Cardiac fibroblast (primary cell): Measurements from ENCODE around the gene SLC39A10.
A peak's percentile ranks its signal among the peaks of the same experiment; 100 is the strongest.

Experiments used
- DNase-seq, 2 donors: peaks; one replicate each; pipeline versions ENCODE4 v3.0.0 to v3.0.0-alpha.2; 2010; ENCODE audit warnings: low read depth in 2 of 2
- H3K4me3 ChIP-seq, 2 donors: replicated peaks in 1 of 2; 1 replicate in 1 of 2; 2 replicates in 1 of 2; pipeline ENCODE4 v1.5.1; 2011; ENCODE audit warnings: low read depth in 2 of 2, low read length in 2 of 2, mild to moderate bottlenecking in 2 of 2, moderate library complexity in 1 of 2
- TF ChIP-seq, protein P1 (sequence below): IDR thresholded peaks from one replicate; pipeline ENCODE4 v1.5.1; 2011; ENCODE audit warnings: low read depth, mild to moderate bottlenecking, low read length, inconsistent platforms

The SLC39A10 gene

DNA sequence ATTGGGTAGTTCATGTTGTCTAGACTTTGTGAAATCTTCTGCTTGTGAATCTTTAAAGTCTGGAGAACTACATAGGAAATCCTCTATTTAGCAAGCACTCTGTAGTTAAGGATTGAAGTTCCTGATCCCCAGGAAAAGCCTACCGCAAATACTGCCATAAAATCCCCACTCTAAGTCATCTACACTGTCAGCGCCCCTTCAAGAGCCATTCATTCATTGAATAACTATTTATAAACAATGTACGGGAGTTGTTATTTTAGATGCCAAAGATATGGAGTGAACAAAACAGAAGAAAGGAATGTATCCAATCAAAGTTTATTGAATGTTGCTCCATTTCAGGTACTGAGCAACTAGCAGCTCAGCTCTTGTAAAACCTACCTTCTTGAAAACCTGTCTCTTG is 36.5 kb upstream of the SLC39A10 start:
- no peak overlapping the region for H3K4me3 ChIP-seq
- TF ChIP-seq, protein P1, sequence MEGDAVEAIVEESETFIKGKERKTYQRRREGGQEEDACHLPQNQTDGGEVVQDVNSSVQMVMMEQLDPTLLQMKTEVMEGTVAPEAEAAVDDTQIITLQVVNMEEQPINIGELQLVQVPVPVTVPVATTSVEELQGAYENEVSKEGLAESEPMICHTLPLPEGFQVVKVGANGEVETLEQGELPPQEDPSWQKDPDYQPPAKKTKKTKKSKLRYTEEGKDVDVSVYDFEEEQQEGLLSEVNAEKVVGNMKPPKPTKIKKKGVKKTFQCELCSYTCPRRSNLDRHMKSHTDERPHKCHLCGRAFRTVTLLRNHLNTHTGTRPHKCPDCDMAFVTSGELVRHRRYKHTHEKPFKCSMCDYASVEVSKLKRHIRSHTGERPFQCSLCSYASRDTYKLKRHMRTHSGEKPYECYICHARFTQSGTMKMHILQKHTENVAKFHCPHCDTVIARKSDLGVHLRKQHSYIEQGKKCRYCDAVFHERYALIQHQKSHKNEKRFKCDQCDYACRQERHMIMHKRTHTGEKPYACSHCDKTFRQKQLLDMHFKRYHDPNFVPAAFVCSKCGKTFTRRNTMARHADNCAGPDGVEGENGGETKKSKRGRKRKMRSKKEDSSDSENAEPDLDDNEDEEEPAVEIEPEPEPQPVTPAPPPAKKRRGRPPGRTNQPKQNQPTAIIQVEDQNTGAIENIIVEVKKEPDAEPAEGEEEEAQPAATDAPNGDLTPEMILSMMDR: no peak
- peak in 1 of 2 donors; percentile 50 for DNase-seq

DNA sequence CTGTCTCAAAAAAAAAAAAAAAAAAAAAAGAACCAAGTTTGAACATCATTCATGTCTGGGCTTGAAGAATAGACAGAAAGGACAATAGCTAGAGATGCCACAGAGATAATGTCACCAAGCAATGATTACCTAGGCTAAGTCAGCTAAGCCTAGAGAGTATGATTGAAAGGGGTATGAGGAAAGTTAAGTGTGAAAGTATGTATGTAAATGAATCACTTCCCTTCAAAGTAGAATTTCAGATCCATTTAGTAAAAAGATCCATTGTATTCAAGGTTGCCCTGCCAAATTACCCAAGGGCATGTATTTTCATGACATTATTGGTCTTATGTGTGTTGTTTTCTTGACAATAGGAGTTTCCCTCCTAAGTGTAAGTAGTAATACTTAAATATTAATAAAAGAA is 34.1 kb upstream of the SLC39A10 start:
- TF ChIP-seq, protein P1: no peak
- peak in 1 of 2 donors; percentile 38 for DNase-seq
- no peak overlapping the region for H3K4me3 ChIP-seq

DNA sequence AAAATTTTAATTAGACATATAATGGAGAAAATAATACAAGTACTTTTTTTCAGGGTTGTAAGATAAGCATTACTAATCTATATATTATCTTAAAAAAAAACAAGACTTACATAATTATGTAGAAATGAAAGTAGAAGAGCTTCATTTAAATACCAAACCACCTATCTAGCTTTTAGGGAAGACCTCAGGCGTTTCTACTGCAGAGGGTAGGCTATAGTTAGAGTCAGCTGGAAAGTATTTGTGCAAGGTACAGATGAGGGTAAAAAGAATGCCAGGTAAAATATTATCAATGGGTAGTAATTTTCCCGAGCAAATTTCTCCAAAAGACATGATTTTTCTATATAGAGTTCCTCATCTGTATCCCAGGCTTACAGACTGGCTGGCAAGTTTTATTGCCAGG is 30.5 kb upstream of the SLC39A10 start:
- TF ChIP-seq, protein P1: no peak
- no peak for DNase-seq
- H3K4me3 ChIP-seq: no peak overlapping the region

DNA sequence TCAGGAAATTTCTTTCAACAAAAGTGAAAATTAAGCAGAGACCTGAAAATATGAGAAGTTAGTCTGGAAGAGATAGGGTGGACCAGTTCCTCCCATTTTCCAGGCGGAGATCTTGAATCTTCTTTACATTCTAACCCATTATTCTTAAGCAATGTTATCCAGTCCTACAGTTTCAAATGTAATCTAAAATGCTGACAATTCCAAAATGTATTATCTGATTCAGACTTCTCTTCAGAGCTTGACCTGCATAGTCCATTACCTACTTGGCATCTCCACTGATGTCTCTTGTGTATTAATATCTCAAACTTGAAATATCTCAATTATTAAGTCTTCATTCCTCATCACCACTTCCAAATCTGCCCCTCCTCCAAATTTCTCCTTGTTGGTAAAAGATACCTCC is 28.4 kb upstream of the SLC39A10 start:
- DNase-seq: no peak
- H3K4me3 ChIP-seq: no peak overlapping the region
- TF ChIP-seq, protein P1: no peak

DNA sequence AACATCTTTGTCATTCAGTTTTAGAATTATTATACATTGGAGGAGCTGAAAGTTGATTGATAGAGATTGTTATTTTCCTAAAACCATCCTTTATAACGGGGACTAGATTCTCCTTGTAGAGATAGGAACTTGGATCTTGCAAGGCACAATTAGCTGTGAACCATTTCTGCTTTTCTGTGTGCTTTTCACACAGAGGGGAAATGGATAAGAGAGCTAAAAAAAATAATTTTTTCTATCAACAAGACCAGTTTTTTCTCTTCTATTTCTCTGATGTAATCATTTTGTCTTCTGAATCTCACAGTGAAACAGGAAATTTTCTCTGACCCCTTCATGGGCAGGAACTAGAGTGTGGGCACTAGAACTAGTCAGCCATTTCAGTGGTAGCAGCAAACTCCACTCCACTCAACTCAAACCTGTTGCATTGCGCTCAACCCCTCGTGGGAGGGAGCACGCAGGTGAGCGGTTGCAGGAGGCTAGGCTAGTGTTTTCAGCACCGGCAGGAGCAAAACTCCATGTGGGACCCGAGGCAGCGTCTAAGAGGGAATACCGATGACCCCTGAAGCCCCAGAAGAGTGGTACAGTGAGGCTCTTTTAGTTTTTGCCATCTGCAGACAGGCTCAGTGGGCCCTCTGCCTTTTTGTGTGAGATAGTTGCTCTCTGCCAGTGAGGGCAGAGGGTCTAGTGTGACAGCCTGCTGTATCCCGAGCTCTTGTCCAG is 24.0 kb upstream of the SLC39A10 start:
- no peak for DNase-seq
- H3K4me3 ChIP-seq: no peak overlapping the region
- TF ChIP-seq, protein P1: no peak

DNA sequence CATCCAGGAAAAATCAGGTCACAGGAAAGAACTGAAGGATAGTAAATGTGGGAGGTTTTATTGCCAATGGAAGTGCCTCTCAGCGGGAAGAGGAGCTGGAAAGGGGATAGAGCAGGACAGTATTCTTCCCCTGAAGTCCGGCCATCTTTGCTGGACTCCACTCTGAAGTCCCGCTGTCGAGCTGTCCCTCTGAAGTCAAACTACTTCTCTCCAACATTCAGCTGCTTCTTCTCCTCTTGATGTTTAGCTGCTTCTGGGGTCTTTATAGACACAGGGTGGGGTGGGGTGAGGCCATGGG is 23.5 kb upstream of the SLC39A10 start:
- TF ChIP-seq, protein P1: no peak
- DNase-seq: no peak
- no peak overlapping the region for H3K4me3 ChIP-seq

DNA sequence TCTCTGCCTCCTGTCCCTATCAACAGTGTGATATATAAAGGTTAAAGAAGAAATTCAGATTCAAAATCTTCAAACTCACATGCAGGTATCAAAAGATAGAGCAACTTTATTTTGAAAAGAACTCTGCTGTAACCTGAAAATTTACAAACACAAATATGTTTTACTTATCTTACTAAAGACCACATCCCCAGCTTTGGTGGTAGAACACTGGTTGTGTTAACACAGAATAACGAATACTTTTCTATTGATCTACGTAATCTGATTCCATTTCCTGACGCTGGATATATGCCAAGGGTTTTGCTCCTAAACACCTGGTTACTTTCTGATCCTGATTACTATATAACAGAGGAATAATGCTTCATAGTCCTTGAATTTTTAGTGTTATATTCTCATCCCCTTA is 23.1 kb upstream of the SLC39A10 start:
- DNase-seq: no peak
- TF ChIP-seq, protein P1: no peak
- no peak overlapping the region for H3K4me3 ChIP-seq
